Measurements from ENCODE around the gene TGM2.

The TGM2 gene

GRCh38 chr20:38113401-38114325 is 51.4 kb downstream of the TGM2 start:
- H3K56ac ChIP-seq (ENCODE audit: low read length) = no peak overlapping the region
- no peak overlapping the region for H2BK15ac ChIP-seq (replicated peaks; ENCODE audit: low read depth)
- no peak overlapping the region for H3K23ac ChIP-seq (ENCODE audit: low read length)

GRCh38 chr20:38112930-38113294 is 52.2 kb downstream of the TGM2 start:
- Histone ChIP-seq H3K27me3 (ENCODE audit: insufficient read depth, low read length, poor library complexity) (no peaks in the 10 kb centered on the region), H3K4ac (ENCODE audit: low read depth, low read length) (no peak overlapping the region), H3K18ac (ENCODE audit: low read length) (no peak overlapping the region), H3K9ac (ENCODE audit: low read length) (no peak overlapping the region), H2BK120ac (ENCODE audit: low read depth, low read length) (no peak overlapping the region), H3K79me1 (ENCODE audit: low read length) (no peaks in the 10 kb centered on the region), H3K56ac (ENCODE audit: low read length) (no peak overlapping the region), H3K23ac (ENCODE audit: low read length) (no peak overlapping the region), H4K5ac (ENCODE audit: low read length) (no peak overlapping the region), H3K4me3 (ENCODE audit: low read length) (no peak overlapping the region), H3K36me3 (ENCODE audit: control insufficient read depth, insufficient read depth, low read length) (no peaks in the 10 kb centered on the region), H4K8ac (ENCODE audit: low read depth, low read length) (no peak overlapping the region), H3K27ac (ENCODE audit: low read depth, low read length) (no peak overlapping the region), H2BK15ac (replicated peaks; ENCODE audit: low read depth) (no peak overlapping the region), H3K79me2 (ENCODE audit: control insufficient read depth, insufficient read depth, low read length) (no peaks in the 10 kb centered on the region), H3K4me1 (ENCODE audit: control insufficient read depth, low read depth, low read length) (no peaks in the 10 kb centered on the region), H2AK5ac (ENCODE audit: low read length) (no peak overlapping the region), H2BK5ac (ENCODE audit: low read length) (no peak overlapping the region), H3K4me2 (ENCODE audit: low read length) (no peak overlapping the region)
- no CpG with 5 or more reads among the region's 8 CpGs for WGBS (ENCODE audit: extremely low coverage, insufficient coverage, low lambda C conversion rate)
- DNase-seq = no peak

More at GRCh38 chr20:38113401-38114325, 51.4 kb downstream of the TGM2 start:
- no peak overlapping the region for H3K4ac ChIP-seq (ENCODE audit: low read depth, low read length)
- no peak overlapping the region for H3K4me3 ChIP-seq (ENCODE audit: low read length)
- no peak overlapping the region for H3K18ac ChIP-seq (ENCODE audit: low read length)
- DNase-seq = peak; percentile 88
- H2BK5ac ChIP-seq (ENCODE audit: low read length) = no peak overlapping the region
- no peaks in the 10 kb centered on the region for H3K79me1 ChIP-seq (ENCODE audit: low read length)
- no peaks in the 10 kb centered on the region for H3K79me2 ChIP-seq (ENCODE audit: control insufficient read depth, insufficient read depth, low read length)
- no peaks in the 10 kb centered on the region for H3K4me1 ChIP-seq (ENCODE audit: control insufficient read depth, low read depth, low read length)
- no CpG with 5 or more reads among the region's 10 CpGs for WGBS (ENCODE audit: extremely low coverage, insufficient coverage, low lambda C conversion rate)
- H3K27me3 ChIP-seq (ENCODE audit: insufficient read depth, low read length, poor library complexity) = no peaks in the 10 kb centered on the region
- H4K8ac ChIP-seq (ENCODE audit: low read depth, low read length) = no peak overlapping the region
- H4K5ac ChIP-seq (ENCODE audit: low read length) = no peak overlapping the region
- no peak overlapping the region for H3K4me2 ChIP-seq (ENCODE audit: low read length)
- no peak overlapping the region for H2AK5ac ChIP-seq (ENCODE audit: low read length)
- no peak overlapping the region for H3K27ac ChIP-seq (ENCODE audit: low read depth, low read length)
- H3K36me3 ChIP-seq (ENCODE audit: control insufficient read depth, insufficient read depth, low read length) = no peaks in the 10 kb centered on the region
- no peak overlapping the region for H2BK120ac ChIP-seq (ENCODE audit: low read depth, low read length)
- no peak overlapping the region for H3K9ac ChIP-seq (ENCODE audit: low read length)

GRCh38 chr20:38112261-38112929 is 52.7 kb downstream of the TGM2 start:
- WGBS (ENCODE audit: extremely low coverage, insufficient coverage, low lambda C conversion rate) = no CpG with 5 or more reads among the region's 14 CpGs
- Histone ChIP-seq H4K8ac (ENCODE audit: low read depth, low read length) (no peak overlapping the region), H3K23ac (ENCODE audit: low read length) (no peak overlapping the region), H3K9ac (ENCODE audit: low read length) (no peak overlapping the region), H3K4me3 (ENCODE audit: low read length) (no peak overlapping the region), H4K5ac (ENCODE audit: low read length) (no peak overlapping the region), H3K4ac (ENCODE audit: low read depth, low read length) (no peak overlapping the region), H2BK120ac (ENCODE audit: low read depth, low read length) (no peak overlapping the region), H2BK5ac (ENCODE audit: low read length) (no peak overlapping the region), H3K4me2 (ENCODE audit: low read length) (no peak overlapping the region), H3K79me1 (ENCODE audit: low read length) (no peaks in the 10 kb centered on the region), H3K27ac (ENCODE audit: low read depth, low read length) (no peak overlapping the region), H3K79me2 (ENCODE audit: control insufficient read depth, insufficient read depth, low read length) (no peaks in the 10 kb centered on the region), H2AK5ac (ENCODE audit: low read length) (no peak overlapping the region), H3K27me3 (ENCODE audit: insufficient read depth, low read length, poor library complexity) (no peaks in the 10 kb centered on the region), H3K18ac (ENCODE audit: low read length) (no peak overlapping the region), H3K4me1 (ENCODE audit: control insufficient read depth, low read depth, low read length) (no peaks in the 10 kb centered on the region), H2BK15ac (replicated peaks; ENCODE audit: low read depth) (no peak overlapping the region), H3K36me3 (ENCODE audit: control insufficient read depth, insufficient read depth, low read length) (no peaks in the 10 kb centered on the region), H3K56ac (ENCODE audit: low read length) (no peak overlapping the region)
- no peak for DNase-seq

- Histone ChIP-seq H2AK5ac (ENCODE audit: low read length) (no peak overlapping the region), H2BK15ac (replicated peaks; ENCODE audit: low read depth) (no peak overlapping the region), H2BK5ac (ENCODE audit: low read length) (no peak overlapping the region), H3K36me3 (ENCODE audit: control insufficient read depth, insufficient read depth, low read length) (no peaks in the 10 kb centered on the region), H4K8ac (ENCODE audit: low read depth, low read length) (no peak overlapping the region), H3K4me2 (ENCODE audit: low read length) (no peak overlapping the region), H3K4ac (ENCODE audit: low read depth, low read length) (no peak overlapping the region), H3K4me3 (ENCODE audit: low read length) (no peak overlapping the region), H2BK120ac (ENCODE audit: low read depth, low read length) (no peak overlapping the region), H3K27ac (ENCODE audit: low read depth, low read length) (no peak overlapping the region), H3K56ac (ENCODE audit: low read length) (no peak overlapping the region), H3K23ac (ENCODE audit: low read length) (no peak overlapping the region), H3K79me2 (ENCODE audit: control insufficient read depth, insufficient read depth, low read length) (no peaks in the 10 kb centered on the region), H3K18ac (ENCODE audit: low read length) (no peak overlapping the region), H4K5ac (ENCODE audit: low read length) (no peak overlapping the region), H3K27me3 (ENCODE audit: insufficient read depth, low read length, poor library complexity) (no peaks in the 10 kb centered on the region), H3K9ac (ENCODE audit: low read length) (no peak overlapping the region), H3K4me1 (ENCODE audit: control insufficient read depth, low read depth, low read length) (no peaks in the 10 kb centered on the region), H3K79me1 (ENCODE audit: low read length) (no peaks in the 10 kb centered on the region)
- DNase-seq = no peak
- no CpG with 5 or more reads among the region's 8 CpGs for WGBS (ENCODE audit: extremely low coverage, insufficient coverage, low lambda C conversion rate)
Measured at GRCh38 chr20:38111366-38112232, 53.5 kb downstream of the TGM2 start.

- H3K27me3 ChIP-seq (ENCODE audit: insufficient read depth, low read length, poor library complexity) = no peaks in the 10 kb centered on the region
- H3K23ac ChIP-seq (ENCODE audit: low read length) = no peak overlapping the region
- H4K5ac ChIP-seq (ENCODE audit: low read length) = no peak overlapping the region
- H2BK15ac ChIP-seq (replicated peaks; ENCODE audit: low read depth) = no peak overlapping the region
- H3K27ac ChIP-seq (ENCODE audit: low read depth, low read length) = no peak overlapping the region
- H3K18ac ChIP-seq (ENCODE audit: low read length) = no peak overlapping the region
- no CpG with 5 or more reads among the region's 8 CpGs for WGBS (ENCODE audit: extremely low coverage, insufficient coverage, low lambda C conversion rate)
- no peak overlapping the region for H2BK120ac ChIP-seq (ENCODE audit: low read depth, low read length)
- no peaks in the 10 kb centered on the region for H3K4me1 ChIP-seq (ENCODE audit: control insufficient read depth, low read depth, low read length)
- H3K36me3 ChIP-seq (ENCODE audit: control insufficient read depth, insufficient read depth, low read length) = no peaks in the 10 kb centered on the region
- no peak overlapping the region for H3K9ac ChIP-seq (ENCODE audit: low read length)
- no peak overlapping the region for H3K4me2 ChIP-seq (ENCODE audit: low read length)
- H3K56ac ChIP-seq (ENCODE audit: low read length) = no peak overlapping the region
- H2BK5ac ChIP-seq (ENCODE audit: low read length) = no peak overlapping the region
- no peak overlapping the region for H3K4me3 ChIP-seq (ENCODE audit: low read length)
- DNase-seq = no peak
- no peaks in the 10 kb centered on the region for H3K79me1 ChIP-seq (ENCODE audit: low read length)
- H2AK5ac ChIP-seq (ENCODE audit: low read length) = no peak overlapping the region
- H4K8ac ChIP-seq (ENCODE audit: low read depth, low read length) = no peak overlapping the region
- H3K79me2 ChIP-seq (ENCODE audit: control insufficient read depth, insufficient read depth, low read length) = no peaks in the 10 kb centered on the region
- H3K4ac ChIP-seq (ENCODE audit: low read depth, low read length) = no peak overlapping the region
Measured at GRCh38 chr20:38110525-38111178, 54.4 kb downstream of the TGM2 start.

All from mesendoderm (in vitro differentiated cells).